ENCODE data around the gene AKR1C1.
"Not testable (repeated sequence)": the region's sequence is repeated elsewhere in the genome, so short reads cannot be mapped to it uniquely, and the experiment has no call there.

The AKR1C1 gene

GRCh38 chr10:4953405-4953804 is 9.8 kb upstream of the AKR1C1 start (continued):
- TF ChIP-seq ZFP30 (CRISPR knock-in tag; IDR thresholded peaks at IDR 0.05) (no peak), ESRRG (CRISPR knock-in tag; IDR thresholded peaks at IDR 0.05) (no peak), SNAI2 (CRISPR knock-in tag; IDR thresholded peaks at IDR 0.05) (no peak), PATZ1 (CRISPR knock-in tag; IDR thresholded peaks at IDR 0.05; ENCODE audit: borderline replicate concordance) (no peak)

GRCh38 chr10:4956088-4956487 is 7.1 kb upstream of the AKR1C1 start:
- ATAC-seq, result not testable (repeated sequence)

GRCh38 chr10:4956955-4957645 is 6.1 kb upstream of the AKR1C1 start:
- ATAC-seq, result not testable (repeated sequence)

GRCh38 chr10:4961558-4961957 is 1.7 kb upstream of the AKR1C1 start:
- ATAC-seq, result not testable (repeated sequence)

GRCh38 chr10:4962308-4962707 is 907 bp upstream of the AKR1C1 start:
- ATAC-seq, result not testable (repeated sequence)

- ATAC-seq, result peak; percentile 28; the same call in 1 of the 3 replicates
Measured at GRCh38 chr10:4963815-4964154, 570 bp downstream of the AKR1C1 start.

GRCh38 chr10:4965763-4966162 is 2.5 kb downstream of the AKR1C1 start:
- not testable (repeated sequence) for ATAC-seq

- ATAC-seq, result not testable (repeated sequence)
Measured at GRCh38 chr10:4967189-4967588, 4.0 kb downstream of the AKR1C1 start.

- not testable (repeated sequence) for ATAC-seq
Measured at GRCh38 chr10:4969289-4969688, 6.1 kb downstream of the AKR1C1 start.

GRCh38 chr10:4970362-4970761 is 7.1 kb downstream of the AKR1C1 start:
- not testable (repeated sequence) for ATAC-seq

GRCh38 chr10:4972369-4973142 is 9.3 kb downstream of the AKR1C1 start:
- not testable (repeated sequence) for ATAC-seq

GRCh38 chr10:4973294-4973693 is 10.1 kb downstream of the AKR1C1 start:
- not testable (repeated sequence) for ATAC-seq

- not testable (repeated sequence) for ATAC-seq
Measured at GRCh38 chr10:4974400-4974799, 11.2 kb downstream of the AKR1C1 start.

- ATAC-seq, result no peak
- no peak for TF ChIP-seq CSDC2 (CRISPR knock-in tag; IDR thresholded peaks at IDR 0.05)
- TF ChIP-seq ZNF70 (CRISPR knock-in tag; IDR thresholded peaks at IDR 0.05), result no peak
- TF ChIP-seq GLIS3 (CRISPR knock-in tag; IDR thresholded peaks at IDR 0.05), result no peak
- TF ChIP-seq CREB5 (CRISPR knock-in tag; IDR thresholded peaks at IDR 0.05; ENCODE audit: low read depth), result no peak
- no peak for TF ChIP-seq ISL1 (CRISPR knock-in tag; IDR thresholded peaks at IDR 0.05)
- no peak for TF ChIP-seq ZFP30 (CRISPR knock-in tag; IDR thresholded peaks at IDR 0.05)
- no peak for TF ChIP-seq SNAI2 (CRISPR knock-in tag; IDR thresholded peaks at IDR 0.05)
- no peak for TF ChIP-seq CSRNP3 (CRISPR knock-in tag; IDR thresholded peaks at IDR 0.05)
- no peak for TF ChIP-seq TCF4 (CRISPR knock-in tag; IDR thresholded peaks at IDR 0.05; ENCODE audit: borderline replicate concordance)
- TF ChIP-seq OSR1 (CRISPR knock-in tag; IDR thresholded peaks at IDR 0.05), result no peak
Measured at GRCh38 chr10:4977025-4977424, 13.8 kb downstream of the AKR1C1 start.
